HG03520 (cell line): Measurements from ENCODE around the gene CTIF.

Experiments
- ATAC-seq: cut with Tn5 transposase; IDR thresholded peaks from one replicate; pipeline ENCODE4 v1.9.1; 2021; ENCODE audit warnings: mild to moderate bottlenecking, moderate library complexity; ENCODE audit not compliant: unreplicated experiment

The CTIF gene

DNA sequence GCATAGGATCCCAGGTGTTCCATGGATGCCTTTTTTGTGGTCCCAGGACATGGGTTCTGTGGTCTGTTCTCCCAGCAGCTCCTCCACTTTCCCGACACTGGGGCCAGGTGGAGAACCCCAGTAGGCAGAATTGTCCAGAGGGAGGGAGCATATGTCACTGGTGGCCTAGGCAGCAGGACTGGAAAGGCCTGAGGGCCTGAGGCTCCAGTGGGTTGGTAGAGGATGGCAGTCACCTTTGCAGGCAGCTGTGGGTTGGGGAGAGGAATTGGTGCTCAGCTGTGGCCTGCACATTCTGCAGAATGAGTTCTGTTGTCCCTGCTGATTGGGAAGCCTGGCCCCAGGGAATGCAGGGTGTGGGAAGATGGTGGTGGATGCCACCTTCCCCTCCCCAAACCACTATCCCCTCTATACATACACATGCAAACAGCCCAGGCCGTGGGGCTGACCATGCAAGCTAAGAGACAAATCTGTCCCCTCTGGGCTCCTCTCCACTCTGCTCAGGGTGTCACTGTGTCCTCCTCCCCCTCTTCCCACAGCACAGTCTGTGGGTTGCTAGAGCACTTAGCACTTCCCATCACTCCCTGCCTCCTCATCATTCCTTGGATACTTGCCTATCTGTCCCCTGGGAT lies 11.4 kb downstream of the CTIF start:
- no peak for ATAC-seq

DNA sequence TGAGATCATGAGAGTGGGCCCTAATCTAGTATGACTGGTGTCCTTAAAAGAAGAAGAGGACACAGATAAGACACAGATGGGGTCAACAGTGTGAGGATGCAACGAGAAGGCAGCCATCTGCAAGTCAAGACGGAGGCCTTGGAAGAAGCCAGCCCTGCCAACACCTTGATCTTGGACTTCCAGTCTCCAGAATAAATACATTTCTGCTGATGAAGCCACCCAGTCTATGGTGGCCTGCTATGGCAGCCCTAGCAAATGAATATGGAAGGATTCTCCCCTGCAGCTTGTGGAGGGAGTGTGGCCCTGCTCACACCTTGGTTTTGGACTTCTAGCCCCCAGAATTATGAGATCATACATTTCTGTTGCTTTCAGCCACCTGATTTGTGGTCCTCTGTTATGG lies 12.3 kb downstream of the CTIF start:
- no peak for ATAC-seq

DNA sequence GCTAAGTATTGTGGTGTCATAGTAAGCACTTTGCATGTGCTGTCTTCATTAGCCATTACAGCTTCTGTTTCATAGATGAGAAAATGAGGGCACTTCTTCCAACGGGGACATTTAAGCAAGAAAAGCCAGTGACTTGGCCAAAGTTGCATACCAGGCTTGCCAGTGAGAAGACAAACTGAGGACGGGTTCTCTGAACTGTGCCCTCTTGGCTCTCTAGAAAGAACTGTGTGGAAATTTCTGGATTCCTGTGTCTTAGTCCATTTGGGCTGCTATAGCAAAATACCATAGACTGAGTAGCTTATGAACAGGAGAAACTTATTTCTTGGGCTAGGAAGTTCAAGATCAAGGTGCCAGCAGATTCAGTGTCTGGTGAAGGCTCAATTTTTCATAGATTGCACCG lies 13.3 kb downstream of the CTIF start:
- no peak for ATAC-seq

DNA sequence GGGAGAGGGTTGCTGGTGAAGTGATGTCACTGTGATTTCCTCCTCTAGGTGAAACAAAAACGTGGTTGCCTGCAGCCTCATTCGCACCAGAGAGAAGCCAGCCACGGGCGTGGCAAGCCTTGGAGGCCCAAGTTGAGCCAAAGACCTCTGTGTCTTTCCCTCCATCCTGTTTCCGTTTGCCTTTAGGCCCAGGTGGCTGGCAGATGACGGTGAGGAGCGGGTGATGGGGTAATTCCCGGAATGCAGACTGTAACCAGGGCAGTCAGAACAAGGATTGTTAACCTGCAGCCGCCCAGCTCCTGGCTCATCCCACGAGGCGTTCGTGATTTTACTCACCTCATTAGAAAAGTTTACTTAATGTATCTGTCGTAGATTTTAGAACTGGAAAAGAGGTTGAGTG lies 14.4 kb downstream of the CTIF start:
- ATAC-seq, result no peak

DNA sequence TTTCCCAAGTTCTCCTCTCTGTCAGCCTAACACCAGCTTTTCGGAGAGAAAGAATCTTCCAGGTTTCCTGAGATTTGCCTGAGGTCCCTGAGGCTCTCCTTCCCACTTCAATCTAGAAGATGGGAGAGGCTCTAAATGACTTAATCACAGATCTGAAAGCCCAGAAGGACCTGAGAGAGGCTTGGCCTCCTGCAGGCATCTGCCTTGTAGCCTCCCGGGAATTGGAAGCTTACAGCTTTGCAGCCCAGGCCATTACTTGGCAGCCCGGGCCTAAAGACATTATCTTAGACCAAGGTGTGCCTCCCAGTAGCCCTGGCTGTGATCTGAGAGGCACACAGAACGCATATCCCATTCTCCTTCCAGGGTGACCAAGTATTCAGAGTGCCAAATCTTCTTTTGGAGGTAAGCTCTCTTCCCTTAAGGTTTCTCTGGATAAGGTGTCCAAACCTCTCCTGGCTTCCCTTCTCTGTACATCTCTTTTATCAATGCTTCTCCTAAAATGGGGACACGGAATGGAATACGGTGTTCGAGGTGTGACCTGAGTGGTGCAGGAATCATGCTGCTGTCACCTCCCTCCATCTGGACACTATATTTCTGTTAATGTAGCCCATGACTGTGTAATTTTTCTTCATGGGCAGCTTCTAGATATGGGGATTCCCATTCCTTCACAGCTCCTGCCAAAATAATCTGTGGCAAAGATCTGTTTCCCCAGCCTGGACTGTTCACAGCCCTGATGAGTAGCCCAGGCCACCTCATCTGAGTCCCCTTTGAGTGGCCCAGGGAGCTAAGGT lies 16.0 kb downstream of the CTIF start:
- no peak for ATAC-seq

DNA sequence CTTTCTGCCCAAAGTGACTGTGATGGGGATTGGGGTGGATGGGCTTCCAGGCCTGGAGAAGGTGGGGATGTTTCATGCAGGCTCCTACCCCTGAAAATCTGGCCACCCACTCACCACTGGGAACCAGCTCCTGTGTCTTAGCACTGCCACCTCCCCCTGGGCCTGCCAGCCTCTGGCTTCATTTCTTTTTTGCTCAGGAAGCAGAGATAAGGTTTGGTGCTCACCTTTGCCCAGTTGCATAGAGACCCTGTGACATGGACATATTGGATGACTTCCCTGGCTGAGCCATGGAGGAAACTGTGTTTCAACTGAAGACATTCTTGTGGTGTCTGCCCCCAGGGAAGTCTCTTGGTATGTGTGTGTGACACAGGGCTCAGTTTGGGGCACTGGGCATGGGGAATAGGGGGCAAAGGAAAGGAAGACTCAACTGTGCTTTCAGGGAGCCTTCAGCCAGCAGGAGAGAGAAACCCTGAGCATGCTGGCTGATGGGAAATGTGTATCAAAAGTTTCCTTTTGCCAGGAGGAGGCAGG lies 16.7 kb downstream of the CTIF start:
- no peak for ATAC-seq

DNA sequence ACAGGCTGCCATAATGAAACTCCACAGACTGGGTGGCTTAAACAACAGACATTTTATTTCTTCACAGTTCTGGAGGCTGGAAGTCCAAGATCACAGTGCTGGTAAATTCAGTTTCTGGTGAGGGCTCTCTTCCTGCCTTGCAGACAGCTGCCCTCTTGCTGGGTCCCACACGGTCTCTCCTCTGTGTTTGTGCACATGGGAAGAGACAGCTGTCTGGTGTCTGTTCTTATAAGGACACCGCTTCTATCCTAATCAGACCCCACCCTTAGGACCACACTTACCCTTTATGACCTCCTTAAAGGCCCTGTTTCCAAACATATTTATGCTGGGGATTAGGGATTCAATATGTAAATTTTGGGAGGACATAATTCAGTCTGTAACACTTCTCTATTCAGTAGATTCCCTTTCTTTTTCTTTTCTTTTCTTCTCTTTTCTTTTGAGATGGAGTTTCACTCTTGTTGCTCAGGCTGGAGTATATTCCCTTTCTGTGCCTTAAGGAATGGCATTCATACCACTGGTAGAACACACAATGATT lies 18.9 kb downstream of the CTIF start:
- ATAC-seq, result no peak

DNA sequence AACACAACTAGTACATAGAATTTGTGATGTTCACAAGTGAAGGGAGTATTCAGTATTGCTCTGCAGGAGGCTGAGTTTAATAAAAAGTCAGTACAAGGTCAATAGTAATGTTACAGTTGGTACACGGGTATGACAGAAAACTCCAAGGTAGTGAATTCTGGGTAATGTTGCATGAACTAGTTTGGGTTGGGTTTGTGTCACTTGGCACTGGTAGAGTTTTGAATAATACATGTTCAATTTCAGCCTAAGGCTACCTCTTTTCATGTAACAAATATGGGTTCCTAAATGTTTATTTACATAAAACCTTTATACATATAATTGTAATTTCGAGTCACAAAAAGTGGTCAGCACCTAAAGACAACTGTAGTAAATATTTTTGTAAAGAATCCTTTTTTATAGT lies 19.4 kb downstream of the CTIF start:
- ATAC-seq, result no peak

DNA sequence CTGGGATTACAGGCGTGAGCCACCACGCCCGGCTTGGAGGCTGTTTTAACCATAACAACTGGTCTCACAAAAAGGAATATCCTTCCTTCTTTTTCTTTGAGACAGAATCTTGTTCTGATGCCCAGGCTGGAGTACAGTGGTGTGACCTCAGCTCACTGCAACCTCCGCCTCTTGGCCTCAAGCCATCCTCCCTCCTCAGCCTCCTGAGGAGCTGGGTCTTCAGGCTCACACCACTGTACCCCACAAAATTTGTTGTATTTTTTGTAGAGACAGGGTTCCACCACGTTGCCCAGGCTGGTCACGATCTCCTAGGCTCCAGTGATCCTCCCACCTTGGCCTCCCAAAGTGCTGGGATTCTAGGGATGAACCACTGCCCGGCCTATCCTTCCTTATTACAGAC lies 21.7 kb downstream of the CTIF start:
- ATAC-seq, result no peak

DNA sequence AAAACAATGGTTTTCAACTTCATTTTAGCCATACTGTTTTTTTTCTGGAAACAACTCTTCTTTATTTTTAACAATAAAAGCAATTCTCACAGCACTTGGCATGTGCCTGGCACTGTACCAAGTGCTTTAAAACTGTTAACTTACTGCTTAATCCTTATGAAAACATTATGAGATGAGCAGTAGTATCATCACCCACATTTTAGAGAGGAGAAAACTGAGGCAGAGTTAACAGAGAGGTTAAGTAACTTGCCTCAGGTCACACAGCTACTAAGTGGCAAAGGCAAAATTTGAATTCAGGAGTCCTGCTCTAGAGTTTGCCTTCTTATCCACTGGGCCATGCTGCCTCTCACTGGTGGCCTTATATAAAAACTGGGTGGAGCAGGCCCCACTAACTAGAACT lies 23.2 kb downstream of the CTIF start:
- ATAC-seq, result no peak

DNA sequence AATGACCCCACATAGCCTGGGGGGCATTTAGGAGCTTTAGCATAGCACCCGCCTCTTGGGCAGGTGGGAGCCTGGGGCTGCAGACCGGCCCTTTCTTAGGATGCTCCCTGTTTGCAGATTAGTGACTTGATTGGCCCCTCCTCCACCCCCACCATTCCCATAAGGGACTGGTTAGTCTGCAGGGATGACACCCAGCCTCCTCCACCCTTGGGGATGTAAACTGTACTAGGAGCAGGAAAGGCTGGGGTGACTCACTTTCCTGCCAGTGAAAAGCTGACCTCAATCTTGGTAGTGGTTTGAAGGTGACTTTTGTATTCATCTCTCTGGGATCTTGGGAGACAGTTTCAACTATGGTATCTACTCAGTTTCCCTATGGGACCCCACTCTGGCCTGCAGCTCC lies 24.2 kb downstream of the CTIF start:
- no peak for ATAC-seq

DNA sequence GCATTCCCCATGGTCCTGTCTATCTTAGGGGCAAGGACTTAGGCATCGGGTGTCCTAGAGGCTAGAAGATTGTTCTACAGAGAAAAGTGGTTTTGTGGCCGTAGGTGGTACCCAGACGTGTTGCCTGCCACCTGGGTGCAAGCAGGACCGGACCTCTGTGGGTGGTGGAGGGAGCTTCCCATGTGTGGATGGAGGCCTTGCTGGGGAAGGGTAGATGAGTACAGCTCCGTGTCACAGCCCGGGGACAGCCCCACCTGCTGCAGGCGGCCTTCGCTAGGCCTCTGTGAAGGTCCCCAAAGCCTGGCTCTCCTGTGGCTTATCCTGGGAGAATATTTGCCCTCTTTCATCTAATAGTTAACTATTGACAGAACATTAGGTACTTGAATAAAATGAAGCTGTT lies 25.3 kb downstream of the CTIF start:
- no peak for ATAC-seq

DNA sequence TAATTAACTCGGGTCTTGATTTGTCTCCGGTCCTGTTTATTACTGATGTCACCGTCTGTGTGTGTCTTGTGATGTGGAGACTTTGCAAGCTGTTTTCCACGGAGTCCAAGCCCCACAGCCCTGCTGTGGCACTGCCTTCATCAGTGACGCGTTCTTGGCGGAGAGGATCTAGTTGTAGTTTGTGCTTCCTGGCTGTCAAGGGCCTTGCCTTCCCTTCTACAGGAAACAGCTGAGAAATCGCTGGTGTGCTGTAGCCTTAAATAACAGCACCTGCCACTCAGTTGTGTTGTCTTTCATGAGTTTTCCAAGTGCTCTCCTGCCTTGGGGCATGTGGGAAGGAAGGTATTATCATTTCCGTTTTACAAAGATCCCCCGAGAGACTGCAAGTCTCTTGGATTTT lies 26.3 kb downstream of the CTIF start:
- no peak for ATAC-seq

DNA sequence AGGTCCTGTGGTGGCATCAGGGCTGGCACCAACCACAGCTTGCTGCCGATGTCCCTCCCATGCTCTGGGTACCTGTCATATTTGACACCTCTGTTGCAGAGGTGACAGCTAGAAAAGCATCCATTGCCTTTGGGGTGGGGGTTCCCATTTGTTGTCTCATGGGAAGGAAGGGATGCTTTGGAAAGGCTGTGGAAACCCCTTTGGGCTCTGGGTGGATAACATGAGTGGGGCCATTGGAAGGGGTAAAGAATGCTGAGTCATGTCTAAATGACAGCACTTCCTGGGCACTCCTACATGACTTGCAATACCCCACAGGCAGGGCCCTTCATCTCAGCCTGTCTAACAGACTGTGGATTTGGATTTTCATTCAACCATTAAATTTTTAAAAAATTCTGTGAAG lies 27.8 kb downstream of the CTIF start:
- ATAC-seq, result no peak

DNA sequence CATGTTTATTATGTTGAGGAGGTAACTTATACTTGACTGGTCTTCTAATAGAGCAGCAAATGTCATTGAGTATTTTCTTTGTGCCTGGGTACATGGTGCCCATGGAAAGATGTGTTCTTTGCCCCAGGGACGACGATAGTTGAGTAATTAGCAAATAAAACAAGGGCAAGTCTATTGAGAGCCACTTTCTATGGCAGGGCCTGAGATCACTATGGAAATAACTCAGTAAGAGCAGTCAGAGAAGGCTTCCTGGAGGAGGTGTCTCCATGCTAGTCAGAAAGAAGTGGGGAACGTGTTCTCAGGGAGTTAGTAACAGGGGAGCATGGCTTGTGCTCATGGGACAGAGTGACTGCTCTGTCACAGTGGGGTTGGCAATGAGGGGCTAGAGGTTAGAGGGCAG lies 28.6 kb downstream of the CTIF start:
- no peak for ATAC-seq

DNA sequence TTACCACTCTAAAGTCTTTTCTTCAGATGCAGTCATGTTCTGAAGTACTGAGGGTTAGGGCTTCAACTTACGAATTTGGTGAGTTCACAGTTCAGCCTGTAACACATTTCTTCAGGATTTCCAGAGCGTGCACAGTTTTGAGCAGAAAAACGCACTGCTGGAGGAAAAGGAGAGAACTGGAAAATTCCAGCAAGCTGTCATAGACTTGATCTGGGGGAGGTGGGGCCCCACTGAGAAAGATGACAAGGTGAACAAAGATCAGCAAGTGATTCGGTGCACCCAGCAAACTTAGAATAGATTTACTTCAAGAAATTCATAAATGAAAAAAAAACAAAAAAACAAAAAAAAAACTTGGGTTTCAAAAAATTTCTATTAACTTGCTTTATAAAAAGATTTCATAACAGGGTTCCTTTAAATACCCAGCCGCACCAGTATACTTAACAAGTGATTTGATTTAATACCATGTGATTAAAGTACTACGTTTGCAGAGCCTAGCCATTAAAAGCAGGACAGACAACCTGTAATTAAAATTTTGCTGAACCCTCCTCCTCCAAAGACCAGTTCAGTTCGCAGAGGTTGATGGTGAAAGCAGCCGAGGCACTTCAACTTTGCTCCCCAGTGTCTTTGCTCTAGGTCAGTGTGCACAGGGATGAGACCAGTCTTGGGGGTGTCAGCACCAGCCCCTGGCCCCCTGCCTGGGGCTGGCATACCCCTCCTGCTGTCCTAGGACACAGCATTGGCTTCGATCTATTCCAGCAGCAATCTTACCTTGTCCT lies 30.5 kb downstream of the CTIF start:
- ATAC-seq, result no peak

DNA sequence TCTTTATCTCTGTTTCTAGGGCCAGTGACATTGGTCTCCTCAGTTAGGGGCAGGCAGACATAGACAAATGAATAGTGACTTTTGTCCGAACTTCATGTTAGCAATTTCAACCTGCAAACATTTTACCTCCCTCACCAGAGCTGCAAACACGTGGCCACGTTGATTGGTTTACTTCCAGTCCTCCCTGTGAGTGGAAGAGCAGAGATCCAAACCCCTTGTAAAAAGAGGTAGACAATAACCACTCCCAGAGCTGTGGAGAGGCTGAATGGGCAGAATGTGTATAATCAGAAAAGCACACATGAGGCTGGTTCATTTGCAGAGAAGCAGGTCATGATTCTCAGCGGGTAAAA lies 31.1 kb downstream of the CTIF start:
- ATAC-seq, result no peak

DNA sequence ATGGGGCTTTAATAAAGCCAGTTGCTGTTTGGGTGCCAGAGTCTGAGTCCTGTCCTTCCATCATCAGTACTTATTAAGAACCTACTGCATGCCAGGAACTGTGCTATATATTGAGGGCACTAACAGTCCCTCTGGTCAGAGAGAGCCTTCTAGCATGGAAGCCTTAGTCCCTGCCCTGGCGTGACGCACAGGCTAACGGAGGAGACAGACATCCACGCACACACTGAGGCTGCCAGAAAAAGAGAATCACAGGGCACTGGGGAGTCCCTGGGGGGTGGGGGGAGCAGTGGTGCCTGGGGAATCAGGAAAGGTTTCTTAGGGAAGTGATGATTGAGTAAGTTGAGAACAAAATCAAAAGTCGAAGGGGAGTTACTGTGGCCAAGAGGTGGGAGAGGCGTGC lies 31.5 kb downstream of the CTIF start:
- no peak for ATAC-seq

DNA sequence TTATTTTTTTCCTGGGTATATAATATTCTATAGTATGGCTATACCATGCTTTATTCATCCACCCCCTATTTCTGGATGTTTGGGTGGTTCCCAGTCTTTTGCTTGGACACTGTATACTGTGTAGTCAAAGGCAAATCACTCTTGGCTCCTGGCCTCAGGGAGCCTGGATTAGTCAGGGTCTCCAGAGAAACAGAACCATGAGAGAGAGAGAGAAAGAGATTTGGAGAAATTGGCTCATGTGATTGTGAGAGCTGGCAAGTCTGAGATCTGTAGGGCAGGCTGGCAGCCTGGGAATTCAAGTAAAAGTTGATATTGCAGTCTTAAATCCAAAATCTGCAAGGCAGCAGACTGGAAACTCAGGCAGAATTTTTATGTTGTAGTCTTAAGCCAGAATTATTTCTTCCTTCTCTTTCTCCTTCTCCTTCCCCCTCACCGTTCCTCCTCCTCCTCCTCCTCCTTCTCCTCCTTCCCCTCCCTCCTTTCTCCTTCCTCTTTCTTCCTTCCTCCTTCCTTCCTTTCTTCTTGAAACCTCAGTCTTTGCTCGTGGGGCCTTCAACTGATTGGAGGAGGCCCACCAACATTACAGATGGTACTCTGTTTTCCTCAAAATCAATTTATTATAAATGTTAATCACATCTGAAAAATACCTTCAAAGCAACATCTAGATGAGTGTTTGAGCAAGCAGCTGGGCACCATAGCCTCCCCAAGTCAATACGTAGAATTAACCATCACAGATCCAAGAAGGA lies 33.0 kb downstream of the CTIF start:
- no peak for ATAC-seq

DNA sequence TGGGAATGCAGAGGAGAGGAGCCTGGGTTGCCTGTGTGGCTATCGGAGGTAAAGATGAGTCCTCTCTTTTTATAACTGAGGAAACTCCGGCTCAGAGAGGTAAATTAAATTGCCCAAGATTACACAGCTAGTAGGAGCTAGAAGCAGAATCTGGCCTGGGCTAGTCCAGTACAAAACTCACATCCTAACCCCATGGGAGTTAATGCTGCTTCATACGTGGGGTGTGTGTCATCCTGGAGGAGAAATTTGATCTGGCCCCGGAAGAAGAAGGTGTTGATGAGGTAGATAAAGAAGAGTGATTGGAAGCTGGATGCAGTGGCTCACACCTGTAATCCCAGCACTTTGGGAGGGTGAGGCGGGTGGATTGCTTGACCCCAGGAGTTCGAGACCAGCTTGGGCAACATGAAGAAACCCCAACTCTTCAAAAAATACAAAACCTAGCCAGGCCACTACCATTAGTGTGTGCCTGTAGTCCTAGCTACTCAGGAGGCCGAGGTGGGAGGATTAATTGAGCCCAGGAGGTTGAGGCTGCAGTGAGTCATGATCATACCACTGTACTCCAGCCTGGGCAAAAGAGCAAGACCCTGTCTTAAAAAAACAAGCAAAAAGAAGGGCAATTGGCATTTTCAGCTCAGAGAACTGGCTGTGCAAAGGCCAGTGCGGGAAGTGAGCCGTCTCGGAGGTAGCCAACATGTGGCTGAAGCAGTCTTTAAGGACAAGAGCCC lies 33.7 kb downstream of the CTIF start:
- no peak for ATAC-seq
